GM12875 (cell line): ENCODE measurements around the gene CGB5.
"Not testable (repeated sequence)": the region's sequence is repeated elsewhere in the genome, so short reads cannot be mapped to it uniquely, and the experiment has no call there.

Experiments
- H3K4me3 ChIP-seq: one replicate; pipeline ENCODE4 v1.5.1; 2011; ENCODE audit warnings: low read depth, low read length, control low read depth
- CTCF ChIP-seq: IDR thresholded peaks from 2 replicates; pipeline ENCODE4 v1.5.1; 2011; ENCODE audit warnings: low read depth, mild to moderate bottlenecking, control low read depth, inconsistent platforms, low read length, moderate library complexity, borderline replicate concordance; ENCODE audit not compliant: insufficient read depth

CGB5 gene

GRCh38 chr19:49043548-49043947 lies at the start of gene CGB5:
TSS of gene CGB5 (plus strand) at chr19:49043848. CDS start at chr19:49044210, 362 bp downstream.
- not testable (repeated sequence) for H3K4me3 ChIP-seq

GRCh38 chr19:48994035-48994386 lies 49.6 kb upstream of the CGB5 start:
- TF ChIP-seq CTCF: no peak
- H3K4me3 ChIP-seq: peak overlapping the region; percentile 83

GRCh38 chr19:48997972-48998371 lies 45.7 kb upstream of the CGB5 start:
- H3K4me3 ChIP-seq: no peak overlapping the region
- TF ChIP-seq CTCF: peak; percentile 51; the same call in 1 of the 2 replicates

DNA sequence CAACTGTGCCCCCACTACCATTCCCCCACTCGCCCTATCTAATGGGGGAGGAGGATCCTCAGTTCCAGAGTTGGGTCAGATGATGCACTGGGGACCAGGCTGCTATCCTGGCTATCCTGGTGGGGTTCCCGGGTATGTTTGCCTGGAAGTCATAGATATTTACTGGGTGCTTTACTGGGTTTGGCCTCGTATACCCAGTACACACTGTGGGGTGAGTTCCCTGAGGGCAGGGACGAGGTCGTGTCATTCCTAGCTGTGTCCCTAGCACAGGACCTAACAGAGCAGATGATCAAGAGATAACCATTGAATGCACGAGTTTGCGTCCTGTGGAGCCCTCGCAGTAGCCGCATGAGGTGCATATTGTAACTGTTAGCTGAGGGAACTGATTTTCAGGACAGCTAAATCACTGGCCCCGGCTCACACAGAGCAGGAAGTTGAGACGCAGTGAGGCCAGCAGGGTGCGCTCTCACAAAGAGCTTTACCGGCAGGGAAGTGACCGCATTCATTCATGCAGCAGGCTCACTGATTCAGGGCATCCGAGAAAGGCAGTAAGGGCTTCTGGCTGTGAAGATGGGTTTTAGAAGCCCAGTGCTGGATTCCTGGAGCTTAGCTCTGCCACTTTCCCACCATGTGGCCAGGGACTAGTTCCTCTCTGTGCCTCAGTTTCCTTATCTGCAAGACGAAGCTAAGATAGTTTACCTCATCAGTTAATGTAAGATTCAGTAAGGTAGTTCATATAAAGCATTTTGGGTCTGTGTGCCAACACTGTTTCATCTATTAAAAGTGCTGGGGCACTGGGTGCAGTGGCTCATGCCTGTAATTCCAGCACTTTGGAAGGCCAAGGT lies 43.9 kb upstream of the CGB5 start:
- no peak overlapping the region for H3K4me3 ChIP-seq

GRCh38 chr19:49004133-49004532 lies 39.5 kb upstream of the CGB5 start:
- H3K4me3 ChIP-seq: no peak overlapping the region
- no peak for TF ChIP-seq CTCF

More for the DNA sequence above, 43.9 kb upstream of the CGB5 start:
- TF ChIP-seq CTCF: peak; percentile 85

DNA sequence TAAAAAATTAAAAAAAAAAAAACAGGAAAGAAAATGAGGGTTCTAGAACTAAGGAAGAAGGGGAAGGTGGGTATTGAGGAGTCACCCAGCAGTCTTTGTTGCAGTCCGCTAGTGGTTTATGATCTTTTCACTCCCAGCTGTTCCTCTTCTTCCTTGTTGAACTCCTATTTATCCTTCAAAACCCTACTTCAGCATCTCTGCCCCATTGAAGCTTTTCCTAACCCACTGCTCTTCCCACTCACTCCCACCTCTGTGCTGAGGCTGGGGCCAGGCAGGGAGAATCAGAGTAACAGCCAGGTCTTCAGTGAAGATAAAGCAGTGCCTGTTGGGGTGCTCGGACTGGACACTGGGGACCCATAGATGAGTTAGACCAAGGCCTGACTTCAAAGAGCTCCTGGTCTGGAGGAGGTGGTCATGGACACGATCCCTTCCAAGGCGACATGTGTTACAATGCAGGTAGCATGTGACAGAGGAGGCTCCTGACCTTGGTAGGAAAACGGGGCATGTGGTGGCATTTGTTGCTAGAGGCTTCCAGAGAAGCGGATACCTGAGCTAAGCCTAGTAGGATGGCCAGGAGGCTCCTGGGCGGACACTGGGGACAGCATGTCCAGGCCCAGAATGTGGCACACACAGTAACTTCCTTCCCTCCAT lies 38.6 kb upstream of the CGB5 start:
- TF ChIP-seq CTCF: no peak
- no peak overlapping the region for H3K4me3 ChIP-seq

- no peak overlapping the region for H3K4me3 ChIP-seq
- no peak for TF ChIP-seq CTCF
Measured at GRCh38 chr19:49006905-49007304, 36.7 kb upstream of the CGB5 start.
